ENCODE results near the gene DISP2.

Gene DISP2

DNA sequence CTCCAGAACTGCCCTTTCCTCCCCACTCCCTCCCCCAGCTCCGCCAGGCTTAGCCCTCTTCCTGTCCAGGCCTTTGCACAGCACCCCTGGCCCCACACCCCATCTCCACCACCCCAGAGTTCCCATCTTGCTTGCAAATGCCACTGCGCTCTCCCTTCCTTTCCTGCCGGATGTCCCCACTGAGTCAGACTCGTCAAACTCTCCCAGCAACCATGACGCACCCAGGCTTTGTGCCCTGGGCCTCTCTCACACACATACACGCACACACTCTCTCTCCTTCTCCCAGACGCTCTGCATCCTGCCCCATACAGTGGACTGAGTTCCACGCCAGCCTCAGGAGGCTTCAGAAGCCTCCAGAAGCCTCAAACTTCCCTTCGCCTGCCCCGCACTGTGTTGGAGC lies 14.5 kb upstream of the DISP2 start:
- no peak for DNase-seq

- DNase-seq = no peak
Measured at GRCh38 chr15:40344217-40344616, 13.8 kb upstream of the DISP2 start.

- peak; percentile 73 for DNase-seq
Measured at GRCh38 chr15:40344631-40345120, 13.3 kb upstream of the DISP2 start.

GRCh38 chr15:40345225-40345866 lies 12.7 kb upstream of the DISP2 start:
- no peak for DNase-seq

GRCh38 chr15:40345867-40346578 lies 12.0 kb upstream of the DISP2 start:
- no peak for DNase-seq

DNA sequence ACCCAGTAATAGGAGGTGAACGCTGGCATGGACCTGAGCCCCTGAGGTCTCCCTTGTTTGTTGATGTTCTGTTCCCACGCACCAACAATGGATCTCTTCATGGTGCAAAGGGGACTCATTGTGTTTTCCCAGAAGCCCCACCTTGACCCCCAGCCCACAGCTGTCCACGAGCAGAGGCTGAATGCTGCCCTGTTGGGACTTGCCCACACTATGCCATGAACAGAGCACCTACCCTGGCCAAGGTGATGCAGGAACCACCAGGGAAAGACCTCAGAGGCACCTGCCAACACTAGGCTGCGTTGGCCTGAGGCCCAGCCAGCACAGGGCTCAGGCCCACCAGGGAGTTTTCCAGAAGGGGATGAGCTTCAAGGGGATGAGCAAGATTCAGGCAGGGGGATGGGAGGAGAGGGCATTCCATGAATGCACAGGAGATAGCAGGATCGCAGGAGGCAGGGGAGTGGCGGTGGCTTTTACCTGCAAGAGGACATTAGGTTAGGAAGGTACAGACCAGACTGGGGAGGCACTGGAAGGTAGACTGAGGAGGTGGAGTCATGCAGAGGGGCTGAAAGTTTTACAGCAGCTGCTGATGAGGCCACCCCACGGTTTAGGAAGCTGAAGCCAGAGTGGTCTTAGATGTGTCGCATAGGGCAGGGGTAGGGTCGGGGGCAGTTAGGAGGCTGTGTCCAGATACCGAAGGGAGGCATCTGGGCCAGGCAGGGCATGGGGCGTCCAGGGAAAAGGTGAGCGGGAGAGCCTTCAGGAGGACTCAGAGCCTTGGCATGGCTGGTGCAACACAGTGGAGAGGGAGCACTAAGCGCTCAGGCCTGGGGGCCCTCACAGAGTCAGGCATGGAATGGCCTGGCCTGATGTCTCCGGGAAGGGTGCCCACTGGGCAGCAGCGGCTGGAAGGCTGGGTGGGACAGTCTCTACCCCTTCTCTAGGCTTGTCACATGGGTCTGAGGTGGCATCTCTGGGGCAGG lies 11.2 kb upstream of the DISP2 start:
- DNase-seq = no peak

- DNase-seq = no peak
Measured at GRCh38 chr15:40347559-40348473, 10.2 kb upstream of the DISP2 start.

GRCh38 chr15:40348474-40348870 lies 9.5 kb upstream of the DISP2 start:
- DNase-seq = no peak

- DNase-seq = no peak
Measured at GRCh38 chr15:40349163-40349562, 8.9 kb upstream of the DISP2 start.

- no peak for DNase-seq
Measured at GRCh38 chr15:40352281-40352901, 5.6 kb upstream of the DISP2 start.

DNA sequence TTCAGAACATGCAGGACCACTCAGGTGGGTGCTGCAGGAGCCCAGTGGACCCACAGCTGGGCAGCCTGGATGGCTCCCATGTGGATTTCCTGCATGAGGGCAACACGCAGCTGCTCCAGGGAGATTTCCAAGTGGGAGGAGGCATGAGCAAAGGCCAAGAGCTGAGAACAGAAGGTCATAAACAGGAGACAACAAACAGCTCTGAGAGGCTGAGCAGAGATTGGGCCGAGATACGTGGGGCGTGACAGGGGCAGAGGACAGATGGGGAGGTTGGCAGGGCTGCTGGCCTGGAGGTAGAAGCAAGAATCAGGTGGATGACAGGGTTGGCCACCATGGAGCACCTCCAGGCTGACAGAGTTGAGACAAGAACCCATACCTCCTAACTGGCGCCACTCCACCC lies 4.3 kb upstream of the DISP2 start:
- no peak for DNase-seq

- DNase-seq = no peak
Measured at GRCh38 chr15:40354408-40355171, 3.4 kb upstream of the DISP2 start.

DNA sequence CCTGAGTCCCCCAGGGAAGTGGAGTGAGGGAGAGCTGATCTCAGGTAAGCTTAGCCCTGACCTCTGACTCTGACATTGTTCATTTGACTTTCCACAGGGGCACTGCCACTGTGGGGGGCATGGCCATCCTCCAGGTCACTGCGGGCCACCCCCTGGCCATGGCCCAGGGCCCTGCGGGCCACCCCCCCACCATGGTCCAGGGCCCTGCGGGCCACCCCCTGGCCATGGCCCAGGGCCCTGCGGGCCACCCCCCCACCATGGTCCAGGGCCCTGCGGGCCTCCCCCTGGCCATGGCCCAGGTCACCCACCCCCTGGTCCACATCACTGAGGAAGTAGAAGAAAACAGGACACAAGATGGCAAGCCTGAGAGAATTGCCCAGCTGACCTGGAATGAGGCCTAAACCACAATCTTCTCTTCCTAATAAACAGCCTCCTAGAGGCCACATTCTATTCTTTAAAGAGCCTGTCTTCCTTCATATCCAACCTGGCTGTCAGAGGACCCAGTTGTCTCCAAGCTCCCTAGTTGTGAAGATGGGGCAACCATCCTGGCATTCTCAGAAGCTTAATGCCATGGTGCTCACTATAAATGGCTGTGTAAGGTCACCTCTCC lies 1.9 kb upstream of the DISP2 start:
- no peak for DNase-seq

DNA sequence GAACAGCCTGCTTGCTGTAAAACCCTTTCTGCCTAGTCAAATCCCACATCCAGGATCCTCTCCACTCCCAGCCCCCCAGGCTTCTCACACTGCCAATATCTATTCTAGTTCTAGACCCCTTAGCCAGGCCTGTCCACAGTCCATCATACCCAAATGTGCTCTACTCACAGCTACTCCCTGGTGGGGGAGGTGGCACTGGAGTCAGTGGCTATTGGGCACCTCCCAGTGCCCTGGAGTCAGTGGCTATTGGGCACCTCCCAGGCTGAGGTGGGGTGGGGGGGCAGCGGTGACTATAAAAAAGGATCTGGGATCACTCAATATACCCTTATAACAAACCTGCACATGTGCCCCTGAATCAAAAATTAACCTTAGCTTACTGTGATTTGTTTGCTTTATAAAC lies 773 bp upstream of the DISP2 start:
- DNase-seq = no peak

DNA sequence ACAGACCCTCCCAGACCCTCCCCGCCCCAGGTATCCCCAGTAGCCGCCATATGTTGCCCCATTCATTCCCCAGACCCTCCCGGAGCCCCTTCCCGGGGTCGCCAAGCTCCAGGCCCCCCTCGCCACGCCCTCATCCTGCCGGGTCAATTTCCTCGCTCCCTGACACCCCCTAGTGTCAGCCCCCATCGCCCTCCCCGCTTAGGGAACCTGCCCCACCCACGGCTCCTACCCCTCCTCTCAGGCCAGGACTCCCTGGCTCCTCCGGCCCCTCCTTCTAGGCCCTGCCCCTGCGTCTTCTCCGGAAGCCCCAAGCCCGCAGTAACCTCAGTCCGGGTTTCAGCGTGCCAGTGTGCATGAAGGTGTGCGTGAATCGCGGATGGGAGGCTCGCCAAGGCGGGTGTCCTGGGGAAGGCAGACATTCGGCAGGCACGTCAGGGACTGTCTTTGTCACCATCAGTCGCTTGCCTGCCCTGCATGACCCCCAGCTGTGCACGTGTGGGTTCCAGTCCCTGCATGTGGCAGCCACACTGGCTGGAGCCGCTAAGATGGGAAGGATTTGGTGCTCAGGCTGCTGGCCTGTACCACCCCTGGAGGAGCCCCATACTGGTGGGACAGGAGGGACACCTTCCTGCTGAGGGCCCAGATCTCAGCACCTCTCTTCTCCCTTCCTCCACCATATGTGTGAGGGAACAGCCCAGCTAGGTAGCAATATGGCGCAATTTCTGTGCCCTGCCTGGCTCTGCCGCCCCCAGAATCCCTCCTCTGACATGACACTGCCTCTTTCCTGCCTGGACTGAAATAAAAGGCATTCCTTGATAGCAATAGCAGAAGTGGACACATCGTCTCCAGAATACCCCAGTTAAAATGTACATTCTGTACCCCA lies 693 bp downstream of the DISP2 start:
- no peak for DNase-seq

GRCh38 chr15:40360015-40360414 lies 2.0 kb downstream of the DISP2 start:
- DNase-seq = no peak

- DNase-seq = no peak
Measured at GRCh38 chr15:40361640-40362039, 3.6 kb downstream of the DISP2 start.

GRCh38 chr15:40363611-40364010 lies 5.6 kb downstream of the DISP2 start:
- DNase-seq = no peak

- no peak for DNase-seq
Measured at GRCh38 chr15:40364251-40364650, 6.2 kb downstream of the DISP2 start.

DNA sequence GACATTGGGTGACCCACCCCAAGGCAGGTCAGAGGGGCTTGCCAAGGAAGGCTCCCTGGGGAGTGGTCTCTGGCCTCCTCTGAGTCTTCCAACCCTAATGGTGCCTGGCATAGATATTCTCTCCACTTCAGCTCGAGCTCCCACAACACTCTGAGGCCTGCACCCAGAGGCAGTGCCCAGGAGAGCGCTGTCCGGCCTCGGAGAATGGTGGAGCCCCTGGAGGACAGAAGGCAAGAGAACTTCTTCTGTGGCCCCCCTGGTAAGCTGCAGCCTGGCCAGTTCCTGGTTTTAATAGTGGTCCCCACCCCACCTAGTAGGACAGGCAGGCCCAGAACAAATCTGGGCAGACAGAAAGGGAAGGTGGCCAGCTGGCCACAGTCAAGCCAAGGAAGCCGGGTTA lies 7.0 kb downstream of the DISP2 start:
- no peak for DNase-seq

All from activated T-cell treated with anti-CD3 and anti-CD28 coated beads, Interleukin-2, amount 50 U/mL, for 1 hour (primary cell).